H1 (cell line): ENCODE data around the gene KCNK2. TPM values are rescaled to one million over a fixed set of nuclear protein-coding genes. Genes with fewer than 3 reads are reported as not detected.
A peak's percentile ranks its signal among the peaks of the same experiment; 100 is the strongest.

Experiments used
- CTCF ChIA-PET: fragments of 300-600 bp; sonication (Branson Sonifier 250); formaldehyde crosslinking; loops from one replicate; lab custom pipeline; 2021; ENCODE audit not compliant: partially characterized antibody; lab: Charles Lee
- POLR2A ChIA-PET: fragments of 300-600 bp; sonication (Branson Sonifier 250); formaldehyde crosslinking; loops from one replicate; lab custom pipeline; 2021; ENCODE audit warnings: inconsistent platforms; ENCODE audit not compliant: partially characterized antibody; lab: Charles Lee
- DNase-seq, 2 experiments: peaks; one replicate each; pipeline versions ENCODE4 v3.0.0 to v3.0.0-alpha.2; 2010 to 2022; ENCODE audit warnings: low spot score in 2 of 2, low read depth in 1 of 2, mixed read lengths in 1 of 2
- FAIRE-seq: peaks from 2 replicates; lab custom pipeline; 2011; peaks lifted over from hg19 to GRCh38; lab: Jason Lieb, UNC
- H2AFZ ChIP-seq: 2 replicates; pipeline ENCODE4 v1.8.1; 2012; ENCODE audit warnings: low read length, inconsistent platforms
- H2AK5ac ChIP-seq: 2 replicates; pipeline ENCODE4 v1.6.1; 2013; ENCODE audit warnings: low read depth, low read length
- H2BK120ac ChIP-seq: replicated peaks from 2 replicates; pipeline ENCODE3; 2013; ENCODE audit warnings: low read depth, low read length, inconsistent platforms
- H2BK12ac ChIP-seq: 2 replicates; pipeline ENCODE4 v1.6.1; 2013; ENCODE audit warnings: low read depth, low read length
- H2BK15ac ChIP-seq: 2 replicates; pipeline ENCODE4 v1.6.1; 2013; ENCODE audit warnings: low read length
- H2BK20ac ChIP-seq: 2 replicates; pipeline ENCODE4 v1.6.1; 2013; ENCODE audit warnings: low read length
- H2BK5ac ChIP-seq: 2 replicates; pipeline ENCODE4 v1.6.1; 2013; ENCODE audit warnings: low read depth, low read length
- H3K14ac ChIP-seq: 2 replicates; pipeline ENCODE4 v1.6.1; 2013; ENCODE audit warnings: inconsistent platforms; ENCODE audit not compliant: insufficient read length
- H3K18ac ChIP-seq: 2 replicates; pipeline ENCODE4 v1.6.1; 2013; ENCODE audit warnings: low read length; ENCODE audit errors: extremely low read depth
- H3K23ac ChIP-seq: 2 replicates; pipeline ENCODE4 v1.6.1; 2013; ENCODE audit warnings: inconsistent platforms; ENCODE audit not compliant: insufficient read length
- H3K23me2 ChIP-seq: 2 replicates; pipeline ENCODE4 v1.6.1; 2013; ENCODE audit warnings: low read depth, low read length
- H3K27ac ChIP-seq: 2 replicates; pipeline ENCODE4 v1.6.1; 2011; ENCODE audit warnings: low read depth, low read length, inconsistent platforms
- H3K27me3 ChIP-seq, 4 experiments: replicated peaks in 1 of 4; 1 replicate in 1 of 4; 2 replicates in 3 of 4; pipeline versions ENCODE4 v1.6.1 to v1.8.1; 2011 to 2013; ENCODE audit warnings: low read length in 3 of 4, mild to moderate bottlenecking in 3 of 4, inconsistent platforms in 2 of 4, mixed read lengths in 2 of 4, moderate library complexity in 1 of 4; ENCODE audit not compliant: control insufficient read depth in 3 of 4, insufficient read depth in 3 of 4; ENCODE audit errors: extremely low read depth in 1 of 4
- H3K36me3 ChIP-seq, 4 experiments: 2 replicates each; pipeline versions ENCODE4 v1.6.1 to v1.8.1; 2011 to 2013; ENCODE audit warnings: mild to moderate bottlenecking in 4 of 4, low read length in 3 of 4, moderate library complexity in 2 of 4, control low read depth in 1 of 4, inconsistent platforms in 1 of 4; ENCODE audit not compliant: insufficient read depth in 4 of 4, control insufficient read depth in 2 of 4
- H3K4ac ChIP-seq: replicated peaks from 2 replicates; pipeline ENCODE3; 2013; ENCODE audit warnings: low read length, low read depth, mixed read lengths, inconsistent platforms; ENCODE audit not compliant: insufficient read length
- H3K4me1 ChIP-seq, 4 experiments: replicated peaks in 1 of 4; 1 replicate in 1 of 4; 2 replicates in 3 of 4; pipeline versions ENCODE4 v1.6.1 to v1.8.1; 2011 to 2013; ENCODE audit warnings: low read length in 3 of 4, inconsistent platforms in 2 of 4, mixed read lengths in 1 of 4; ENCODE audit not compliant: insufficient read depth in 4 of 4, control insufficient read depth in 3 of 4
- H3K4me2 ChIP-seq, 2 experiments: 2 replicates each; pipeline versions ENCODE4 v1.6.1 to v1.8.1; 2011 to 2013; ENCODE audit warnings: low read depth in 2 of 2, low read length in 2 of 2, control low read depth in 1 of 2, inconsistent platforms in 1 of 2, mild to moderate bottlenecking in 1 of 2; ENCODE audit not compliant: insufficient read depth in 1 of 2
- H3K4me3 ChIP-seq, 4 experiments: fragments of 200-600, 300-600 bp in 1 of 4; sonication (generic), shearing (Covaris generic), sonication (Bioruptor Twin) in 1 of 4; 2 replicates each; pipeline versions ENCODE4 v1.5.1 to v1.8.1; 2011 to 2016; ENCODE audit warnings: low read length in 4 of 4, low read depth in 3 of 4, control low read depth in 2 of 4, inconsistent platforms in 2 of 4, mild to moderate bottlenecking in 2 of 4, mixed read lengths in 1 of 4, moderate library complexity in 1 of 4; ENCODE audit not compliant: insufficient read depth in 2 of 4; ENCODE audit errors: extremely low read depth in 1 of 4
- H3K56ac ChIP-seq: replicated peaks from 2 replicates; pipeline ENCODE3; 2013; ENCODE audit warnings: low read depth, mild to moderate bottlenecking, mixed read lengths, low read length, inconsistent platforms; ENCODE audit not compliant: insufficient read length
- H3K79me1 ChIP-seq: 2 replicates; pipeline ENCODE4 v1.6.1; 2013; ENCODE audit warnings: low read depth, low read length, control low read depth
- H3K79me2 ChIP-seq, 2 experiments: 2 replicates each; pipeline versions ENCODE4 v1.6.1 to v1.8.1; 2012 to 2013; ENCODE audit warnings: low read length in 2 of 2, mild to moderate bottlenecking in 2 of 2, inconsistent platforms in 1 of 2; ENCODE audit not compliant: insufficient read depth in 2 of 2, control insufficient read depth in 1 of 2
- H3K9ac ChIP-seq, 4 experiments: replicated peaks in 1 of 4; 1 replicate in 1 of 4; 2 replicates in 3 of 4; pipeline versions ENCODE4 v1.6.1 to v1.8.1; 2011 to 2013; ENCODE audit warnings: low read depth in 3 of 4, low read length in 3 of 4, control low read depth in 2 of 4, mild to moderate bottlenecking in 2 of 4, moderate library complexity in 2 of 4, inconsistent platforms in 1 of 4; ENCODE audit errors: extremely low read depth in 1 of 4
- H3K9me3 ChIP-seq, 2 experiments: 2 replicates each; pipeline versions ENCODE4 v1.6.1 to v1.8.1; 2012 to 2013; ENCODE audit warnings: mild to moderate bottlenecking in 2 of 2, moderate library complexity in 2 of 2, control low read depth in 1 of 2, inconsistent platforms in 1 of 2, low read depth in 1 of 2, low read length in 1 of 2, mixed read lengths in 1 of 2; ENCODE audit not compliant: insufficient read depth in 2 of 2
- H4K20me1 ChIP-seq, 2 experiments: replicated peaks in 1 of 2; 2 replicates each; pipeline versions ENCODE3 to v1.8.1; 2011 to 2013; ENCODE audit warnings: inconsistent platforms in 2 of 2, low read length in 2 of 2, mild to moderate bottlenecking in 1 of 2; ENCODE audit not compliant: insufficient read depth in 2 of 2, control insufficient read depth in 1 of 2
- H4K5ac ChIP-seq: 2 replicates; pipeline ENCODE4 v1.6.1; 2013; ENCODE audit warnings: low read length, low read depth, mixed read lengths, inconsistent platforms; ENCODE audit not compliant: insufficient read length
- H4K8ac ChIP-seq: 2 replicates; pipeline ENCODE4 v1.8.0; 2013; ENCODE audit warnings: mild to moderate bottlenecking, moderate library complexity, low read length, inconsistent platforms; ENCODE audit not compliant: insufficient read depth; ENCODE audit errors: extremely low read depth
- H4K91ac ChIP-seq: replicated peaks from 2 replicates; pipeline ENCODE3; 2013; ENCODE audit warnings: low read length, mixed read lengths, inconsistent platforms; ENCODE audit not compliant: insufficient read length
- ASH2L ChIP-seq: fragments of 200-600, 300-600 bp; sonication (generic); IDR thresholded peaks from one replicate; pipeline ENCODE4 v1.7.1; 2017; ENCODE audit warnings: low read length
- CTCF ChIP-seq, 3 experiments: IDR thresholded peaks; 1 replicate in 2 of 3; 2 replicates in 1 of 3; pipeline versions ENCODE4 v1.5.1 to v1.6.1; 2011; ENCODE audit warnings: low read length in 3 of 3, mild to moderate bottlenecking in 3 of 3, inconsistent platforms in 2 of 3, low read depth in 1 of 3, moderate library complexity in 1 of 3; ENCODE audit not compliant: insufficient read depth in 1 of 3; ENCODE audit errors: control extremely low read depth in 1 of 3
- HDAC2 ChIP-seq, 2 experiments: fragments of 300-600 bp in 1 of 2; sonication (generic) in 1 of 2; IDR thresholded peaks; 2 replicates each; pipeline ENCODE4 v1.6.1; 2011 to 2012; ENCODE audit warnings: low read depth in 2 of 2, low read length in 2 of 2, mild to moderate bottlenecking in 2 of 2, moderate library complexity in 2 of 2, borderline replicate concordance in 1 of 2, inconsistent platforms in 1 of 2
- MAX ChIP-seq: IDR thresholded peaks from 2 replicates; pipeline ENCODE4 v1.6.1; 2012; ENCODE audit warnings: inconsistent platforms
- RAD21 ChIP-seq, 2 experiments: IDR thresholded peaks in 1 of 2; conservative IDR thresholded peaks in 1 of 2; 2 replicates each; pipeline ENCODE4 v1.6.1; 2011; ENCODE audit warnings: low read depth in 2 of 2, low read length in 2 of 2, improper control_type of control experiment in 1 of 2, inconsistent platforms in 1 of 2, mild to moderate bottlenecking in 1 of 2, moderate library complexity in 1 of 2
- YY1 ChIP-seq: IDR thresholded peaks from 2 replicates; pipeline ENCODE4 v1.6.1; 2011; ENCODE audit warnings: low read depth, mild to moderate bottlenecking, low read length
- WGBS, 2 experiments: shearing (Covaris generic) in 1 of 2; methylation state at CpG; one replicate each; pipeline versions ENCODE4 v1.1.6 to v1.1.7; 2013 to 2015; ENCODE audit warnings: low lambda C conversion rate in 2 of 2, mixed read lengths in 2 of 2, inconsistent platforms in 1 of 2, low coverage in 1 of 2, missing lambda C conversion rate in 1 of 2; ENCODE audit not compliant: insufficient replicate concordance in 2 of 2, insufficient coverage in 1 of 2, insufficient read length in 1 of 2; ENCODE audit errors: extremely low coverage in 1 of 2, missing lambda C conversion rate in 1 of 2; 5-methylcytosine and 5-hydroxymethylcytosine counted together
- polyA plus RNA-seq, 7 experiments: library from polyadenylated mRNA; depleted of rRNA in 3 of 7; stranded (reverse) in 5 of 7; unstranded in 2 of 7; fragments of >200 nt in 5 of 7; fragments of 200-250 nt in 2 of 7; gene quantifications; 1 replicate in 5 of 7; 2 replicates in 1 of 7; 4 replicates in 1 of 7; pipeline versions ENCODE4 v1.2.1 to v1.2.3, GENCODE V29; 2011 to 2013; ENCODE audit warnings: missing spikeins in 2 of 7, mixed read lengths in 2 of 7
- total RNA-seq: library from RNA; stranded (reverse); fragmentation: NEBNext Ultra II Directional; extraction: Animal tissue kit (Norgen Biotek cat#: 25700); gene quantifications from 2 replicates; pipeline ENCODE4 v1.2.1, GENCODE V29; 2021
- TF ChIP-seq, protein P1 (sequence below): IDR thresholded peaks from 2 replicates; pipeline ENCODE4 v1.6.1; 2012; ENCODE audit warnings: inconsistent platforms

KCNK2 gene
- total and polyA plus RNA-seq, 2 of the 8 experiments (the other 6 are each of a cell fraction or from before 2014, with no cell fraction given), result 0.59 to 1.2 TPM

DNA sequence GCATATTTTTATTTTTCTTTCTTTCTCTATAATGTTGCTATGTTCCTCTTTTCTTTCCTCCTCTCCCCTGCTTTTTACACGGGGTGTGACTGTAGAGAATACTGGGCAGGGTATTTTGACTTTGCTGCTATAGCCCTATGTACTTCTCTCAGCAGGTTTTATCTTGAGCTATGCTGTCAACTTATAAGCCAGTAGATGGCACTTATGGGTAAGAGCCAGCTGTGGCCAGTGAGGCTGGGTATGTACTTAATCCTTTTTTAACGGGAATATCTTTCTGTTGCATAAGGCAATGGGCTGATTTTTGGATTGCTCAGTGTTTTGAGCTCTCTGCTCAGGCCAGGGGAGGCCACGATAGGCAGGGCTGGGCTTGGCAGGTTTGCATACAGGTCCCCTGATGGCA, 99.0 kb downstream of the KCNK2 start:
- Histone ChIP-seq H3K27ac (no peak overlapping the region), H3K36me3 (no peaks in the 10 kb centered on the region), H3K4ac (no peak overlapping the region), H2AFZ (no peak overlapping the region), H2BK20ac (peak overlapping the region; percentile 72; the same call in 1 of the 2 replicates), H4K5ac (no peak overlapping the region), H3K9me3 (peaks cover 9 to 12% of the 10 kb centered on the region in 2 experiments), H3K9ac (no peak overlapping the region), H3K4me2 (no peak overlapping the region), H4K20me1 (no peaks in the 10 kb centered on the region), H2BK120ac (no peak overlapping the region), H3K4me3 (no peak overlapping the region), H3K56ac (no peak overlapping the region), H3K27me3 (no peaks in the 10 kb centered on the region), H3K79me2 (no peaks in the 10 kb centered on the region), H2BK5ac (no peak overlapping the region), H3K79me1 (no peaks in the 10 kb centered on the region), H2AK5ac (no peak overlapping the region), H2BK15ac (no peak overlapping the region), H3K18ac (no peak overlapping the region), H3K23me2 (no peaks in the 10 kb centered on the region), H3K4me1 (no peaks in the 10 kb centered on the region), H4K8ac (no peak overlapping the region), H2BK12ac (no peak overlapping the region), H3K14ac (no peak overlapping the region), H3K23ac (no peak overlapping the region), H4K91ac (no peak overlapping the region)
- ChIA-PET CTCF (interaction anchor here (0.6 to 2.2 kb wide), 10 partner anchors 10 to 358 kb away, joined by 3 to 11 read pairs (median 3); no protein-coding TSS in a partner anchor), POLR2A (interaction anchor here (0.7 kb wide), 1 partner anchor 9 kb away, joined by 3 read pairs; no protein-coding TSS in a partner anchor)
- no peak for DNase-seq
- FAIRE-seq, result no peak
- TF ChIP-seq, protein P1, sequence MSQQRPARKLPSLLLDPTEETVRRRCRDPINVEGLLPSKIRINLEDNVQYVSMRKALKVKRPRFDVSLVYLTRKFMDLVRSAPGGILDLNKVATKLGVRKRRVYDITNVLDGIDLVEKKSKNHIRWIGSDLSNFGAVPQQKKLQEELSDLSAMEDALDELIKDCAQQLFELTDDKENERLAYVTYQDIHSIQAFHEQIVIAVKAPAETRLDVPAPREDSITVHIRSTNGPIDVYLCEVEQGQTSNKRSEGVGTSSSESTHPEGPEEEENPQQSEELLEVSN, result no peak
- TF ChIP-seq CTCF (IDR thresholded peaks at IDR 0.05; ENCODE audit: control extremely low read depth in 1 of 3, insufficient read depth in 1 of 3, low read depth in 1 of 3, low read length in 3 of 3), result peak in 2 of 3 experiments; percentile 30 to 39; a peak in 2 of 4 replicates
- TF ChIP-seq MAX, result no peak
- peak; percentile 46 to 60 for TF ChIP-seq RAD21 (IDR thresholded peaks at IDR 0.05 in 1 of 2, conservative IDR thresholded peaks at IDR 0.05 in 1 of 2; ENCODE audit: low read depth in 2 of 2, low read length in 2 of 2)
- no peak for TF ChIP-seq YY1
- TF ChIP-seq ASH2L, result no peak
- no peak for TF ChIP-seq HDAC2 (IDR thresholded peaks at IDR 0.05; ENCODE audit: borderline replicate concordance in 1 of 2, low read depth in 2 of 2, low read length in 2 of 2)
- 73% methylated on average over 3 of the region's 3 CpGs; no CpG with 5 or more reads in 1 of the 2 experiments for WGBS, 2 experiments
